Upper lobe of left lung (tissue), 6 donors: ENCODE data around the gene MAST3. TPM values are rescaled to one million over a fixed set of nuclear protein-coding genes. Genes with fewer than 3 reads are reported as not detected.

Source experiments
- ATAC-seq, 2 donors: fragments of 200-7000 bp; cut with Tn5 transposase; one replicate each; pipeline ENCODE4 v1.9.1; 2022; ENCODE audit warnings: mild to moderate bottlenecking in 2 of 2, moderate library complexity in 2 of 2; ENCODE audit not compliant: low FRiP score in 2 of 2
- DNase-seq, 2 donors: peaks; one replicate each; pipeline ENCODE4 v3.0.0-alpha.2; 2019 to 2020
- H3K27ac ChIP-seq, 4 donors: fragments of 200-600 bp; sonication (generic); one replicate each; pipeline ENCODE4 v1.5.1; 2016 to 2019
- H3K27me3 ChIP-seq, 4 donors: fragments of 200-600 bp; sonication (generic); one replicate each; pipeline ENCODE4 v1.5.1; 2017 to 2019
- H3K36me3 ChIP-seq, 4 donors: fragments of 200-600 bp; sonication (generic); one replicate each; pipeline ENCODE4 v1.5.1; 2016 to 2019
- H3K4me1 ChIP-seq, 4 donors: fragments of 200-600 bp; sonication (generic); one replicate each; pipeline ENCODE4 v1.5.1; 2018 to 2019
- H3K4me3 ChIP-seq, 4 donors: fragments of 200-600 bp; sonication (generic); one replicate each; pipeline ENCODE4 v1.5.1; 2017 to 2019; ENCODE audit warnings: mild to moderate bottlenecking in 2 of 4, moderate library complexity in 1 of 4
- H3K9me3 ChIP-seq, 4 donors: fragments of 200-600 bp; sonication (generic); one replicate each; pipeline ENCODE4 v1.5.1; 2018 to 2019
- EP300 ChIP-seq, 4 donors: sonication (generic); formaldehyde crosslinking; IDR thresholded peaks; one replicate each; pipeline ENCODE4 v1.5.1; 2017; ENCODE audit warnings: antibody characterized with exemption in 4 of 4, control low read depth in 2 of 4
- POLR2A ChIP-seq, 4 donors: fragments of 450-650 bp; IDR thresholded peaks; one replicate each; pipeline ENCODE4 v1.5.1; 2016 to 2017; ENCODE audit warnings: antibody characterized with exemption in 4 of 4, mild to moderate bottlenecking in 2 of 4
- POLR2AphosphoS5 ChIP-seq, 2 donors: sonication (generic); formaldehyde crosslinking; IDR thresholded peaks; one replicate each; pipeline ENCODE4 v1.5.1; 2017; ENCODE audit warnings: antibody characterized with exemption in 2 of 2
- WGBS, 2 donors: methylation state at CpG; one replicate each; pipeline ENCODE4 v1.1.5; 2017 to 2018; 5-methylcytosine and 5-hydroxymethylcytosine counted together
- total RNA-seq, 6 donors: library from RNA; depleted of rRNA in 4 of 6; stranded (reverse); fragments of >200 nt in 4 of 6; gene quantifications; one replicate each; pipeline versions ENCODE4 v1.1.0 to v1.2.1, GENCODE V29; 2016 to 2021
- TF ChIP-seq, protein P1 (sequence below), 6 experiments: fragments of 450-650 bp in 4 of 6; fragments of 200-600 bp in 2 of 6; sonication (generic) in 2 of 6; IDR thresholded peaks; one replicate each; pipeline ENCODE4 v1.5.1; 2016 to 2019; ENCODE audit warnings: antibody characterized with exemption in 6 of 6
- donor health status: DM: no; HTN: no; CAD: no; lungs with moderate emphysema.
- donor health status: DM: no; HTN: yes; CAD: no; lungs with severe emphysema.

MAST3 gene
- total RNA-seq, 6 donors from 2014 or later: 9.3 to 67.1 (median 27.5) TPM

GRCh38 chr19:18171605-18172327 lies 74.2 kb downstream of the MAST3 start:
- no peak for TF ChIP-seq EP300 (IDR thresholded peaks at IDR 0.05)
- peak in 1 of 4 donors; percentile 49 for TF ChIP-seq POLR2A (IDR thresholded peaks at IDR 0.05)
- ATAC-seq (no peak), DNase-seq (no peak)
- 87 to 90% methylated on average over 7 to 8 of the region's 8 CpGs for WGBS, 2 donors
- H3K36me3 ChIP-seq: peaks cover 0 to 36% (median 15%) of the 10 kb centered on the region in 4 donors
- no peaks in the 10 kb centered on the region for H3K9me3 ChIP-seq
- H3K4me1 ChIP-seq: peaks cover 8 to 43% (median 25%) of the 10 kb centered on the region in 4 donors
- H3K4me3 ChIP-seq: no peak overlapping the region
- no peaks in the 10 kb centered on the region for H3K27me3 ChIP-seq
- H3K27ac ChIP-seq: peak overlapping the region; percentile 51 to 91 (median 76)

GRCh38 chr19:18172331-18173053 lies 74.9 kb downstream of the MAST3 start:
- Histone ChIP-seq H3K4me1 (peaks cover 8 to 43% (median 25%) of the 10 kb centered on the region in 4 donors), H3K27me3 (no peaks in the 10 kb centered on the region), H3K4me3 (no peak overlapping the region), H3K9me3 (no peaks in the 10 kb centered on the region), H3K36me3 (peaks cover 0 to 36% (median 11%) of the 10 kb centered on the region in 4 donors), H3K27ac (peak overlapping the region; percentile 48 to 91 (median 76))
- WGBS, 2 donors: 88 to 90% methylated on average over 3 to 7 of the region's 7 CpGs
- ATAC-seq: no peak
- no peak for TF ChIP-seq POLR2A (IDR thresholded peaks at IDR 0.05)
- no peak for TF ChIP-seq EP300 (IDR thresholded peaks at IDR 0.05)
- TF ChIP-seq POLR2AphosphoS5 (IDR thresholded peaks at IDR 0.05): no peak
- TF ChIP-seq, protein P1, sequence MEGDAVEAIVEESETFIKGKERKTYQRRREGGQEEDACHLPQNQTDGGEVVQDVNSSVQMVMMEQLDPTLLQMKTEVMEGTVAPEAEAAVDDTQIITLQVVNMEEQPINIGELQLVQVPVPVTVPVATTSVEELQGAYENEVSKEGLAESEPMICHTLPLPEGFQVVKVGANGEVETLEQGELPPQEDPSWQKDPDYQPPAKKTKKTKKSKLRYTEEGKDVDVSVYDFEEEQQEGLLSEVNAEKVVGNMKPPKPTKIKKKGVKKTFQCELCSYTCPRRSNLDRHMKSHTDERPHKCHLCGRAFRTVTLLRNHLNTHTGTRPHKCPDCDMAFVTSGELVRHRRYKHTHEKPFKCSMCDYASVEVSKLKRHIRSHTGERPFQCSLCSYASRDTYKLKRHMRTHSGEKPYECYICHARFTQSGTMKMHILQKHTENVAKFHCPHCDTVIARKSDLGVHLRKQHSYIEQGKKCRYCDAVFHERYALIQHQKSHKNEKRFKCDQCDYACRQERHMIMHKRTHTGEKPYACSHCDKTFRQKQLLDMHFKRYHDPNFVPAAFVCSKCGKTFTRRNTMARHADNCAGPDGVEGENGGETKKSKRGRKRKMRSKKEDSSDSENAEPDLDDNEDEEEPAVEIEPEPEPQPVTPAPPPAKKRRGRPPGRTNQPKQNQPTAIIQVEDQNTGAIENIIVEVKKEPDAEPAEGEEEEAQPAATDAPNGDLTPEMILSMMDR (IDR thresholded peaks at IDR 0.05): no peak
- DNase-seq: no peak

GRCh38 chr19:18173054-18173571 lies 75.5 kb downstream of the MAST3 start:
- TF ChIP-seq EP300 (IDR thresholded peaks at IDR 0.05): peak in 2 of 4 donors; percentile 38 to 77
- TF ChIP-seq POLR2A (IDR thresholded peaks at IDR 0.05): no peak
- TF ChIP-seq, protein P1 (IDR thresholded peaks at IDR 0.05): no peak
- peak in 1 of 2 donors; percentile 40 for TF ChIP-seq POLR2AphosphoS5 (IDR thresholded peaks at IDR 0.05)
- Histone ChIP-seq H3K27ac (peak overlapping the region; percentile 69 to 91 (median 82)), H3K36me3 (peaks cover 0 to 36% (median 15%) of the 10 kb centered on the region in 4 donors), H3K4me3 (peak overlapping the region in 3 of 4 donors; percentile 56 to 71 (median 62)), H3K27me3 (no peaks in the 10 kb centered on the region), H3K4me1 (peaks cover 8 to 43% (median 24%) of the 10 kb centered on the region in 4 donors), H3K9me3 (no peaks in the 10 kb centered on the region)
- ATAC-seq (peak; percentile 57 to 74), DNase-seq (peak; percentile 55 to 86)
- 26 to 63% methylated on average over 11 to 12 of the region's 18 CpGs for WGBS, 2 donors

DNA sequence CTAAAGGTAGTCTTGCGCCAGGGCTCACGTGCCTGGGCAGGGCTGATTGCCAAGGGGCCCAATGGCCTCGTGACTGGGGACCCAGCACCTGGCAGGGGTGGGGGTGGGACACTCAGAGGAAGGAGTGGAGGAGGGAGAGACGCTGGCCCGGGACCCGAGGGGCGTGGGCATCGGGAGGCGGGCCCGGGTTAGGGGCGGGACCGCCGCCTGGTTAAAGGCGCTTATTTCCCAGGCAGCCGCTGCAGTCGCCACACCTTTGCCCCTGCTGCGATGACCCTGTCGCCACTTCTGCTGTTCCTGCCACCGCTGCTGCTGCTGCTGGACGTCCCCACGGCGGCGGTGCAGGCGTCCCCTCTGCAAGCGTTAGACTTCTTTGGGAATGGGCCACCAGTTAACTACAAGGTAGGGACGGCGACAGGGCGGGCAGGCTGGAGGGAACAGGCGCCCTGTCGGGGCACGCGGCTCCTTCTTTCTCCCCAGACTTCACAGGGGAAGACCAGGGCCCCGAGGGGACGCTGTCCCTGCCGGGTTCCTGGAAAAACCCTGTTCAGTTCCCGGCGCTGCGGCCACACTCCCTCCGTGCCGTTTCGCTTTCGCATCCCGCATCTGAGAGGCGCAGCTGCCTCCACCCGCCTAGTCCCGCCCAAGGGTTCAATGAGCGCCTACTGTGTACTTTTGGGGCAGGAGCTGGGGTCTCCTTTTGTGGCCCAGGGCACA lies 76.2 kb downstream of the MAST3 start, which contains the start of gene IFI30:
Gene IFI30, plus strand, starts transcription at position 242 of the 717 bp plus-strand sequence. Its CDS starts 29 bp downstream, at position 271.
- no peaks in the 10 kb centered on the region for H3K9me3 ChIP-seq
- DNase-seq: peak; percentile 94 to 96
- H3K4me1 ChIP-seq: peaks cover 8 to 43% (median 21%) of the 10 kb centered on the region in 4 donors
- H3K4me3 ChIP-seq: peak within 1 kb of the TSS; percentile 31 to 71 (median 59)
- peak in 1 of 4 donors; percentile 87 for TF ChIP-seq EP300 (IDR thresholded peaks at IDR 0.05)
- TF ChIP-seq POLR2A (IDR thresholded peaks at IDR 0.05): peak in 3 of 4 donors; percentile 77 to 96 (median 95)
- TF ChIP-seq POLR2AphosphoS5 (IDR thresholded peaks at IDR 0.05): peak; percentile 80 to 95
- TF ChIP-seq, protein P1 (IDR thresholded peaks at IDR 0.05): peak in 1 of 6 experiments; percentile 11
- peak within 1 kb of the TSS; percentile 69 to 91 (median 82) for H3K27ac ChIP-seq
- WGBS, 2 donors: 0 to 3% methylated on average over 5 to 38 of the region's 47 CpGs
- H3K27me3 ChIP-seq: no peaks in the 10 kb centered on the region
- peaks cover 0 to 33% (median 16%) of the 10 kb centered on the region in 4 donors for H3K36me3 ChIP-seq
- peak; percentile 86 to 88 for ATAC-seq
